HG03439 (cell line): ENCODE results near the gene USP21.

Experiments
- ATAC-seq: cut with Tn5 transposase; IDR thresholded peaks from one replicate; pipeline ENCODE4 v1.9.1; 2021; ENCODE audit warnings: mild to moderate bottlenecking, moderate library complexity; ENCODE audit not compliant: unreplicated experiment

The USP21 gene

DNA sequence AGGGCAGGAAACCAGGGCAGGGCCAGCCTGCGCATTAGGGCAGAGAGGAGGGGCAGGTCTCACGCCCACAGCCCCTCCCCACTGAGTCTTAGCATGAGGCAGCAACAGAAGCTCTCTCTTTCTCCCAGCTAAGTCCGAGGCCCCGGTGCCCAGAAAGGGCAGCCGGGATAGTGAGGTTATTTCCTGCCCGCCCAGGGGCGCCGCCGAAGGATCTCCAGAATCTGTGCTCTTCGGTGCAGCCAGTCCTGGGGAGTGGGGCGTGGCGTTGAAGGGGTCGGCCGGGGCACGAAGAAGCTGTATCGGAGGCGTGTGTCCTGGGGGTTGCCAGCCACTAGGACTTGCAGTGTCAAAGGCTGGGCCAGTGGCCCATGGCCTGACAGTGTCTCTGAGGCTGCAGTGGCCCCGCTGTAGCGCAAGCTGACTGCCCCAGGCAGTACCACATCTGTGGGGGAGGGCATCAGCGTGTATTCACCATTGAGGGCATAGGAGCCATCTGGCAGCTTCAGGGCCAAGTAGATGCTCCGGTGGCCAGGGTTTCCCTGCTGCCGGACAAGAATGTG lies 31.7 kb downstream of the USP21 start:
- no peak for ATAC-seq

DNA sequence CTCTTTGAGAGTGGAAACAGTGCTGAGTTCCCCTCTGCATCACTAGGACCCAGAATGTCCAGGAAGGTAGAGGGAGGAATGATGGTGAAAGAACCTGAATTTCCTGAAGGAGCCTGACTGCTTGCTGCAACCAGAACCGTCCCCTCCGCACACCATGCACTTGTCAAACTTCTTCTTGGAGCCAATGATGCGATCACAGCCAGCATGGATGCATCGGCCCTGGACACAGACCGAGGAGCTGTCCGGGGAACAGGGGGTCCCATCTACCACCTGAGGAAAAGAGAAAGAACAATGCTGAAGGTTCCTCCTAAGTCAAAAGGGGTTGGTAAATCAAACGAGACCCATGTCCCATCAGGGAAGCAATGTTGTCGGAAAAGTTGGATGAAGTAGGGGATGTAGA lies 32.7 kb downstream of the USP21 start:
- ATAC-seq = no peak

DNA sequence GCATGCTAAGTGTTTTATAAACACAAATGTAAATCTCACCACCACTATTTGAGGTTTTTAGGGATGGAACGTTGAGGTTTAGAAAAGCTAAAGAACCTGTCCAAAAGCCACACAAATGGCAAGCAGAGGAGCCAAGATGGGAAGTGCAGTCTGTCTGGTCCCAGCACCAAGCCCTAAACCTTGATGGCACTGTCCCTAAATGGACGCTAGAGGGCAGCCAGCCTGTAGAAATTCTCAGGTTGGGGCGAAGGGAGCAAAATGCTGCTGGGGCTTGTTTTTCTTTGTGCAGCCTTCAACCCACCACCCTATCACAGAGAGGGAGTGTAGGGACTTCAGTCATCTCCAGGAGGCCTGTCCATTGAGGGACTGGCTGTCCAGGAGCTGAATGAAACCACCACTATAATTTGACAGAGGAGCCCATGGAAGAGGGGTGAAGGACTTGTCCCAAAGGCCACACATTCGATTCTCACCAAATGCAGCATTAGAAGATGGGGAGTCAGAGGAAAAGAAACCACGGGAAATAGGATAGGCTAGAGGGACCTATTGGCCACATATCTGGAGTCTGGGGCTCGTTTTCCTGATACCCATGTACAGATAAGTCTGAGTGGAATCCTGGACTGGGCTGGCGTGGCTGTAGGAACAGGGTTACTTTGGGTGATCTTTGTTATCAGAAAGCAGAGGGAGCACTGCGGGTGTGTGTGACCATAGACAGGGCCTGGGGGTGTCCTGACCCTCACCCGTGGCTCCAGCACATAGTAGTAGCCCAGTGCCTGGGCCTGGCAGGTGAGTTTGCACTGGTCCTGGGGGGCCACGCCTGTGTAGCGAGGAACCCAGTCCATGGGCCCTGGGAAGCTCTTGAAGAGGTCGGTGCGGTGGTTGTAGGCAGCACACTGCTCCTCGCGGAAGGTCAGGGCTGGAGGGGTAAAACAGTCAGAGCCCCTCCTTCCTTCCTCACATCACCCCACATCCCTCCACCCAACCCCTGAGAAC lies 33.5 kb downstream of the USP21 start:
- ATAC-seq = no peak

DNA sequence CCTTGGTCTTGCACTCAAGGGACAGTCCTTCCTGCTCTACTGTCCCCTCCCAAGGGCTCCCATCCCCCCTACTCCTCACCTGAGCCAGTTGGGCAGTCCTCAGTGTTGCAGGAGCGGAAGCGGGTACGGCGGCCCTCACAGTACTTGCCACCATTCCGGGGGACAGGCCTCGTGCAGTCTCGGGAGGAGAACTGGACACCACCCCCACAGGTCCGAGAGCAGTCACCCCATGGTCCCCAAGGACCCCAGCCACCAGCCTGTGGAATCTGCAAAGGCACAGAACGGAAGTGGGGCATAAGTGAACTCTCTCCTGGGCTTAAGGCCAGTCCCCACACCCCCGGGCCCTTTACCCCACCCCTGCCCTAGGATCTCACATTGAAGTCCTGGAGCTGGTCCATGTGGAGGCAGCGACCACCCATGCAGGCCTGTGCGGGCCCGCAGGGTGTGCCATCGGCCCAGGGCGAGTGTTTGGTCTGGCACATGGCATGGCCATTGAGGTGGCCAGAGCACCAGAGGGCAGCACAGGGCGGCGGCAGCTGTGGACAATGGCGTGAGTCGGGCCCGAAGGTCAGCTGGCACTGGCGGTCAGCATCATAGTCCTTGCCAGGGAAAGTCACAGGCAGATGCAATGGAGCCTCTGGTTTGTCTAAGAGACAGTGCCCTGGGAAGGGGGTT lies 34.4 kb downstream of the USP21 start:
- no peak for ATAC-seq

DNA sequence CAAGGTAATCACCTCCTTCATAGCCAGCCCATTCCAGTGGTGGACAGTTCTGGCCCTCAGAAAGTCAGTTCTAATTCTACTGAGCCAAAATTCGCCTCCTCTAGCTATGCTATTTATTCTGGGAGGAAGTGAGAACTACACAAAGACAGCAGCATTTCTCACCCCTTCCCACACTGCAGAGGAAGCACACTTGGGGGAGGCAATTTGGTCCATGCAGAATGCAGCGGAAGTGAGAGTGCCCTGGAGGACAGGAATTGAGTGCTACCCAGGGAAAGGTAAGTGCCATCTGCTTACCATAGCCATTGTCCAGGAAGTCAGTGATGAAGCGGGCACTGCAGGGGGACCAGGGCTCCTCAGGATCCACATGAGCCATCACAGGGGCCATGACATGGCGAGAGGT lies 35.9 kb downstream of the USP21 start:
- ATAC-seq = no peak

DNA sequence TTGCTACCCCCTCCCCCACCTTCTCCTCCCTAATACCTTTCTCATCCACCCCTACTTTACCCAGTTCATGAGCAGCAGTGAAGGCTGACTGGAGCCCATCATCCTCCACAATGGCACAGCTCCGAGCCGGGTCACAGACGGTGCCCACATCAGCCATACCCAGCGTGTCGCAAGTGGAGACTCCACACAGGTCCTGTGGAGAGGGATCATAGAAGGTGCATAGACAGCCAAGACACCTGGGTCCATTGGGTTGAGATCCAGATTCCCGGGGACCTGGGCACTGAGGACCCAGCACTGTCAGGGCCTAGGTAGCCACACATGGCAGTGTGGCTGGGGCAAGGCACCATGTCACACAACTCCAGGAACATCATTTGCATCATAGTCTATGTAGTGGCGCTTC lies 36.8 kb downstream of the USP21 start:
- ATAC-seq = no peak

DNA sequence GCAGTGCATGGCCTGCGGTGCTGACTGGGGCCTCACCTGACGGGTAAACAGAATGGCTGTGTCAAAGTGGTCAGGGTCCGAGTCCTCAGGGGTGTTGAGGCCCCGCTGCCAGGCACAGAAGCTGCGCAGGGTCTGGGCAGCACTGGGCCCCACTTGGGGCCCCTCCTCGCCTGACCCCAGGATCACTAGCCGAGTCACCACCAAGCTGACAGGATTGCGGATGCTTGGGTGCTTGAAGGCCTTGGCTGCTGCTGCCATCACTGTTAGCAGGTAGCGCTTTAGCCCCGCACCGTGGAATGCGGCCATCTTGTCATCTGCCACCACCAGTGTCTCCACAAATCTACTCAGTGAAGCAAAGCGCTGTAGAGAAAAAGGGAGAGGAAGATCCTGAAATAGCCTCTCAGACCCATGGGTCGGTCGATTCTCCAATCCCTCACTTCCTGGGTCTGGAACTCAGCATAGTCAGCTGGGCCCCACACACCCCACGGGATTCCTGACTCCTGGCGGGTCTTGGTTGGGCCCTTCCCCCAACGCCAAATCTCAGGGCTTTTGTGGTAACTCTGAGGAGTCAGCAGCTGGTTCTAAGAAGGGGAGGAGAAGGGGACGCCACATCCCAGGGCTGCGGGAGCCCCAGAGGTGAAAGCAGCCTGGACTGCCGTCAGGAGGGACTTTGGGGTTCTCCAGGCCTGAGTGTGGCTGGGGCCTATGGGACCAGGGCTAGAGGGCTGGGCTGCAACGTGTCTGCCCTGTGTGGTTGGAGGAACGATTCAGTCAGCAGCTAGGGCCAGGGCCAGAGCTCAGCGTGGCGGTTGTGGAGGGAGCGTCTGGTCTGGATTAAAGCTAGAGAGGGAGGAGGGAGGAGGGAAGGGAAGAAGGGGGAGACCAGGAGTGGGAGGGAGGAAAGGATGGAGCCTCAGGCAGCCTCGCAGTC lies 37.5 kb downstream of the USP21 start:
- ATAC-seq = no peak

DNA sequence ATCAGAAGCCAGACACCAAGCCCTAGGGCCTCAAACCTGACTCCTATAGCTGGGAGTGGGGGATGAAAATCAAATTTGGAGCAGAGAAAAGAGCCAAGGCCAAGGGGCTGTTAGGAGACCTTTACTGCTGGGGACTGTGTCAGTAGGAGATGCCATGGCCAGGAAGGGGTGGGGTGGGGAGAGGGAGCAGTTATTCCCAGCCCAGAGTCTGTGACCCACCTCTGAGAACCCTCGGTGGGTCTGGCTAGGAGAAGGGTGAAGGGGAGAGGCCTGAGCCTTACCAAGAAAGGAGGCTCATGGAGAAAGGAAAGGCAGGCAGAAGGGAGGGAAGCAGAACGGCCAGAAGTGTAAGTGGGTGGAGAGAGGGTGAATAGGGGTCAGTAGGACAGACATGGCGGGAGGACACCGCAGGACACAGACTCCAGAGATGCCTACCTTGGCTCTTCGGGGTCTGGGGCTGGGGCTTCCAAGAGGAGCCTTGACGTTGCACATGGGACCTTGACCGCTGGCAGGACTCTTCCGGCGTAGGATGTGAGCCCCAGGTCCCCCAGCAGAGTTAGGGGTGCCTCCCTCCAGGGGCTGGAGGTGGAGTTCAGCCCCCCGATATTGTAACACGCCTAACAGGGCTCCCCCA lies 38.4 kb downstream of the USP21 start:
- ATAC-seq = no peak

DNA sequence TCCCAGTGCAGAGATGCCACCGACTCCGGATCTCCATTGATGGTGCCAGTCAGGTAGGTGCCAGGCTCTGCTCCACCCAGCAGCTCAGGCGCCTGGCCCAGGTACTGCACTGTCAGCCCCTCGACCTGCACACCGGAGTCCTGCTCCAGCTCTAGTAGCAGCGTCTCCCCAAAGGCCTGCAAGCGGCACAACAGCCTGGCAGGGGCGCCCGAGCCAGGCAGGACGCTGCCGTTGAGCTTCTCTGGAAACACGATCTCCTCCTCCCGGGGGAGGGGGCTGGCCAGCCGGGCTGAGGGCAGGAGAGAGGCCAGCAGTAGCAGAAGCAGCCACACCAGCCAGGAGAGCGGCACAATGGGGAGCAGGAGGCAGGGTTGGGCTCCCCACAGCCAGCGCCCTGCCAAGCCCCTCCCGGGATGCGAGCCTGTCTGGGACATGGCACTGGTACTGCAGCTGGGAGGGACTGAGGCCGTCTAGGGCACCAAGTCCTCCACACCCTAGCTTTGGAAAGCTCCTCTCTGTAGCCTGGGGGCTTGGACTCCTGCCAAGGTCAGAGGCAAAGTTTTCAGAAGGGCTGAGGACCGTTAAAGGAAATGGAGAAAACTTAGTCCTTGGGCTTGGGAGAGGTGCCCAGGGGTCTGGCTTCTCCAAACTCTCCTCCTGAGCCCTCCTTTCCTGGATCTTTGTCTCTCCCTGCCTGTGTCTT lies 39.0 kb downstream of the USP21 start:
- ATAC-seq = no peak

DNA sequence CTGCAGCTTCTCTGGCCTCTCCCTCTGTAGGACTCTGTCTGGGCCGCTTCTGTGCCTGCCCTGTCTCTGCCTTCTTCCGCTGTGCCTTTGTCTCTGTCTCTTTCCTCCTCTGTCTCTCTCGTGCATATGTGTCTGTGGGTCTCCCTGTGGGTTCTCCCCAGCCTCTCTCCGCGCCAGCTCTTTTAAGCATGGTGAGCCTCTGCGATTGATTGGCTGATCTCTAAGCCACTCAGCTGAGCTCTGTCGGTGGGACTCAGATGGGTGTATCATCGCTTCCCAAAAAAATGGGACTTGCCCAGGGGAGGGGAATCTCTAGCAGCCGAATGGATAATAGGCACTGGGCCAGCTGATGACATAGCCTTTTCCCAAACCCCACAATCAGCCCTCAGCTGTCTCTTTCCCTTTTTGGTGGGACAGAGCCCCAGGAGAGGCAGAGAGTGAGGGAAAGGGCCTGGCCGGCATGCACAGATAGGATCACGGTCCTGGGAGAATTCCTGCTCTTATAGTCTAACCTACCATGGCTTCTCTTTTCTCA lies 39.7 kb downstream of the USP21 start, which contains the start of gene ADAMTS4:
Gene ADAMTS4 (minus strand): TSS at position 158 of the 535 bp plus-strand sequence. CDS start 427 bp downstream, outside the sequence.
- ATAC-seq = no peak

DNA sequence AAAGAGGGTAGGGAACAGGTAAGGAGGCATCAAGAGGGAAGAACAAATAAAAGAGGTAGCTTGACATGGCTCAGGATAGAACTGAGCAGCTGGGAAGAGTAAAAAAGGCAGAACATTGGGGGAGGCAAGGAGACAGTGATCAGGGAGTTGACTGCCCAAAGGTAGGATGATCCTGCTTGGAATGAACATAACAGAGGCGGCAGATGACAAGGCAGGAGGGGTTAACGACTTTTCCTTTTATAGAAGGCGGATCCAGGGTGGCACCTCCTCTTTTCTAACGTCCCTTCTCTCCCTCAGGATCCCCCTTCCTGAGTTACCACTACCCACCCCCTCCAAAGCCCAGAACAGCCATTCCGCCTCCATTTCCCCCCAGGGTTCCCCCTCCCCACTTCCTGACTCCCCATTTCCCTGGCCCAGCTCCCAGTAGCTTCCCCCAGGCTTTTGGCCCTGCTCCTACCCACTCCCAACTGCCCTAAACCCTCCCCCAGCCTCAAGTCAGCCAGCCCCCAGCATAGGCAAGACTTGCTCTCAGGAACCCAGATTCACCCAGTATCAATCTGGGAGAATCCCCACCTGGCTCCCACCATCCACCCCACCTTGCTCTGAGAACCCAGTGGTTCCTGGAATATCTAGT lies 40.3 kb downstream of the USP21 start:
- ATAC-seq = no peak

DNA sequence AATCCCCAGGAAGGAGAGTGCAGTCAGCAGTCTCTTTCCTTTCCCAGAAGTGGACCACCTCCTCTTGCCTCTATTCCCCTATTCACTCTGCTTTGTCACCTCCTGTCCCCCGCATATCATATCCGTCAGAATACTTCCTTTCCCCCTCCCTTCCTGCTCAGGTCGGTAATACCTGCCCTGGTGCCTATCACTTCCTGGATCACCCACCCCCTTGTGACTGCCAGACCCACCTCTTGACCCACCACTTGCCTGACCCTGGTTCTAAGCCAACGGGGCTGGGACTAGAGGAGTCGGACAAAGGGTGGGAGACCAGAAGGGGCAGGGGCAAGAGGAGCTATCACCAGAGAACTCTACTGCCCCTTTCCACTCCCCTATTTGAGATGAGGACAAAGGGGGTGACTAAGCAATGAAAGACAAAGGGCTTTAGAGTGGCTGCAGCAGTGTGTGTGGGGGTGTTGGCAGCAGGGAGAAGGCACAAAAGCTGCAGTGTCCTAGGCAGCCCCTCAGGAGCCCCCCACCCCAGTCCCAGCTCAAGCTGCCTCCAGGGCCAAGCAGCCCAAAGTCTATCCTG lies 41.2 kb downstream of the USP21 start:
- ATAC-seq = no peak

DNA sequence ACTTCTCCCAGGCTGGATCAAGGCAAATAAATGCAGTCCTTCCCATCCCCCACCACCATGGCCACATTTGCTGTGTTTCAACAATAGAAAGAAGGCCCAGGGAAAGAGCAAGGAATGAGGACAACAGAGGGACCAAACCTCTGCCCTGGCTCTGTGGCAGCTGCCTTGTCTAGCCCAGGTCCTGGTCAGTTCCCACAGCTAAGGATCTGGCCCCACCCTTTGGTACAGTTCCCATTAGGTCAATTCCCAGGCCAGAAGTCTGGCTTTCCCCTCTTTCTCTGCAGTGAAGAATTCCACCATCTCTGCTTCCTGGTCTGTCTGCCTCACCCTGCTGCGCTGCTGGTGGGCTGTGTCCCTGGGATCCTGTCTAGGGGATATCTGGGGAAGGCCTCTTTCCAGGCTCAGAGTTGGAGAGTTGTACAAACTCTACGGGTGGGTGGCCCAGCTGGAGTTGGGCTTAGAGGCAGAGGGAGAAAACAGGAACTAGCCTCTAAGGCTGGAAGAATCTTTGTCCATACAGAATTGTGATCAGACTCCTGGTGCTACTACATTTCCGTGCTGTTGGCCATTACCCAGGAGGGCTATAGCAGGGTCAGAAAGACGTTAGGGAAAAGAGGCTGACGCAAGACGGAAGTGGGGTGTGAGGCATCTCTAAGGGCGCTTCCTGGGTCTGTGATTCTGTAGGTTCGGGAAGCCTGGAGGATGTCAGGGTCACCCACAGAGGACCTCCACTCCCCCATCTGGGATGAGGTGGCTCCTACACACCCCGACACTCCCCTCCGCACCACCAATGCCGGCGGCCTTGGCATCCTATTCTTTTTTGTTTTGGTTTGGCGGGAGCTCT lies 41.9 kb downstream of the USP21 start:
- no peak for ATAC-seq

DNA sequence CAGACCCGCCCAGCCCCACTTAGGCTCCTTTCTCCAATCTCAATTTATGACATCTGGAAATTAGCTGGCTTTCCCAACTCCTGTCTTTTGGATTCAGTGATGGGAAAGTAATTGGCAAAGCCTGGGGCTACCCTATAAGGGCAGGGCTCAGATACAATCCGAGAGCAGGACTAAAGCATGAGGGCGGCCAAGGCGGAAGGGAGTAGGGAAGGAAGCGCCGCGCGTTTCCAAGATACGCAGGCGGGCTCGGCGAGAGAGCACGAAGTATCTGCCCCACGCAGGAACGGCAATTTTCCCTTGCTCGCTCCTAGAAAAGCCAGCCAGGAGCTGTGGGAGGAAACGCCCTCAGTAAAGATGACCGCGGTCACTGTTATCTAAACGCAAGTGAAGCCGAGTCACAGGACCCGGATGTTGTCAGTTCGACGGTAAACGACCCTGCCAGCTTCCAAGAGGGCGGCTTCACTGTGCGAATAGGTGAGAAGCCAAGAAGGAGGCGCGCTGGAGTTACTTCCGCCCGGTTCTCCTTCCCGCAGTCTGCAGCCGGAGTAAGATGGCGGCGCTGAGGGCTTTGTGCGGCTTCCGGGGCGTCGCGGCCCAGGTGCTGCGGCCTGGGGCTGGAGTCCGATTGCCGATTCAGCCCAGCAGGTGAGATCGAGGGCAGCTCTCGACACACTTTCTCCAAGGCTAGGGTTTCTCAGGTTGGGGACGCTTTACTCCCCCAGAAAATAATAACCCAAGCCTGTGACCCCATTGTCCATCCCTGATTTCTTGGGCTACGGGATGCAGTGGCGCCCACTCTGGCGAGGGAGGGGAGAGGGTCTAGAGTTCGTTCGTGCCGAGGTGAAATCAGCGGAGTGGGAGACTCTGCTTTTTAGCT lies 42.8 kb downstream of the USP21 start, which contains the start of gene NDUFS2:
Gene NDUFS2 (plus strand): TSS at position 532 of the 877 bp plus-strand sequence. CDS start 19 bp downstream, at position 551.
- ATAC-seq = peak; percentile 92

DNA sequence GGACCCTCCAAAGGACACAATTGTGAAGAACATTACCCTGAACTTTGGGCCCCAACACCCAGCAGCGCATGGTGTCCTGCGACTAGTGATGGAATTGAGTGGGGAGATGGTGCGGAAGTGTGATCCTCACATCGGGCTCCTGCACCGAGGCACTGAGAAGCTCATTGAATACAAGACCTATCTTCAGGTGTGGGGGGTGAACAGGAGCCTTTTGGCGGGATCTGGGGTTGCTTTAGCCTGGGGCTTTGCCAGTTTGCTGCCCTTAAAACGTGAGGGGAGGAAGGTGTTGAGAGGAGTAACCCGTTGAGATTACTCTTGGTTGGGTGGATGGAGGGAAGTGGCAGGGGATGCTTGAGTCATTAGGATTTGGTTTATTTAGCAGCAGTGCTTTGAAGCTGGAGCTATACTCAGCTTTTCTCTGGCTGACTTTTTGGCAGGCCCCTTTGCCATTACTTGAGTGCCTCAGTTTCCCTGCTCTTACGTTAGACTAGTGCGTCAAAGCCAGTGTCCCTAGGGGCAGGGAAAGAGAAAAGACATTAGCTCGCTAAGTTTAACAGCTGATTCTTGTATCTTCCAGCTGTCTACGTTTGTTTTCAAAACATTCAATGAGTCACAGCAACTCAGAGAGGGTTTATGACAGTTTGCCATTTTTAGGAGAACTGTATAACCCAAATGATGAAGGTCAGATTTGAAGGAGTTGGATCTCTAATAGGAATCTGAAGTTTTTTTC lies 47.3 kb downstream of the USP21 start:
- ATAC-seq = no peak

DNA sequence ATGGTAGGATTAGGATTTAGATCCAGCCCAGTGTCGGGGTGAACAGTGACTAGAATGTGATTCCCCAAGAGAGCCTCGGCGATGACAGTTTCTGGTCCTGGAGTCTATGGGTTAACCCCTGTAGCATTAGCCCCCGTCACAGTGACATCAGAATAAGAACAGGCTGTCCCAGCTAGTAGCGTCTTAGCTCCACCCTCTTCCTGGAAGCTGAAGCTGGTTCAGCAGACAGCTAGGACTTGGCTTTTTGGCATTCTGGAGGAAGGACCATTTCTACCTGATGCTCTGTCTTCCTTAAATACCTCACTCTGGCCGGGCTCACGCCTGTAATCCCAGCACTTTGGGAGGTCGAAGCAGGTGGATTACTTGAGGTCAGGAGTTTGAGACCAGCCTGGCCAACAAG lies 47.9 kb downstream of the USP21 start:
- ATAC-seq = no peak
